ENCODE results near the gene ZNF462. TPM values are rescaled to one million over a fixed set of nuclear protein-coding genes. Genes with fewer than 3 reads are reported as not detected.
A peak's percentile ranks its signal among the peaks of the same experiment; 100 is the strongest.

ZNF462 gene
- polyA plus RNA-seq, 2 of the 4 experiments (the other 2 are of a cell fraction), result 2.4 to 3.9 TPM

DNA sequence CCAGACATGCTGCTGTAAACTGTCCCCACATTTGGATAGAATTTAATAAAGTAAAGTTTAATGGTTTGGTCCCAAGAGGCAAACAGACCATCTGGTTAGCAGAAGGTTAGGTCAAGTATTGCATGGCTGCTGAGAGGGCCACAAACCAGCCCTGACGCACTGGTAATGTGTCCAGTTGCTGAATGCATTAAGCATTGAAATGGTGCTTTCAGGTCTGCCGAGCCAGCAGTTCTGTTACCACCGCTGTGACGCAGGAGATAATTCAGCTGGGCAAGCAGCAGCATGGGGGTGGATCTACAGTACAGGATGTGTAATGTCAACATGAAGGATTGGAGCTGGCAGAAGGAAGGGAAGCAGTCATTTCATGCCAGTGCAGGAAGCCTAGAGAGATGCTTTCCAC is 16.0 kb downstream of the ZNF462 start:
- WGBS (ENCODE audit: missing lambda C conversion rate), result 24% methylated on average over 4 of the region's 4 CpGs
- ChIA-PET CTCF (interaction anchor here (0.5 to 2.5 kb wide), 3 partner anchors 10 to 188 kb away, joined by 3 to 7 read pairs (median 3); no protein-coding TSS in a partner anchor), POLR2A (no interaction called here)
- peak; percentile 73 for TF ChIP-seq MAFK (IDR thresholded peaks at IDR 0.05; ENCODE audit: partially characterized antibody)
- TF ChIP-seq NR3C1 (IDR thresholded peaks at IDR 0.05), result no peak
- TF ChIP-seq, protein P1, sequence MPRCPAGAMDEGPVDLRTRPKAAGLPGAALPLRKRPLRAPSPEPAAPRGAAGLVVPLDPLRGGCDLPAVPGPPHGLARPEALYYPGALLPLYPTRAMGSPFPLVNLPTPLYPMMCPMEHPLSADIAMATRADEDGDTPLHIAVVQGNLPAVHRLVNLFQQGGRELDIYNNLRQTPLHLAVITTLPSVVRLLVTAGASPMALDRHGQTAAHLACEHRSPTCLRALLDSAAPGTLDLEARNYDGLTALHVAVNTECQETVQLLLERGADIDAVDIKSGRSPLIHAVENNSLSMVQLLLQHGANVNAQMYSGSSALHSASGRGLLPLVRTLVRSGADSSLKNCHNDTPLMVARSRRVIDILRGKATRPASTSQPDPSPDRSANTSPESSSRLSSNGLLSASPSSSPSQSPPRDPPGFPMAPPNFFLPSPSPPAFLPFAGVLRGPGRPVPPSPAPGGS (IDR thresholded peaks at IDR 0.05), result no peak
- 0 out of 2 replicates have a peak, but pooled peaks have one; percentile 30 for TF ChIP-seq PBX3 (IDR thresholded peaks at IDR 0.05)
- peak; percentile 69 to 86; a peak in 5 of 6 replicates for ATAC-seq
- FAIRE-seq, result no peak
- no peaks in the 10 kb centered on the region for H3K9me3 ChIP-seq
- peak overlapping the region; percentile 36 for H3K4me2 ChIP-seq
- DNase-seq (ENCODE audit: low read depth in 1 of 2, low spot score in 1 of 2), result peak in 1 of 2 experiments; percentile 37
- no peak overlapping the region for H3K4me3 ChIP-seq
- H3K4me1 ChIP-seq, result peaks cover 40% of the 10 kb centered on the region
- peak overlapping the region in 1 of 2 experiments; percentile 44; a peak in 1 of 6 replicates for H3K27ac ChIP-seq

DNA sequence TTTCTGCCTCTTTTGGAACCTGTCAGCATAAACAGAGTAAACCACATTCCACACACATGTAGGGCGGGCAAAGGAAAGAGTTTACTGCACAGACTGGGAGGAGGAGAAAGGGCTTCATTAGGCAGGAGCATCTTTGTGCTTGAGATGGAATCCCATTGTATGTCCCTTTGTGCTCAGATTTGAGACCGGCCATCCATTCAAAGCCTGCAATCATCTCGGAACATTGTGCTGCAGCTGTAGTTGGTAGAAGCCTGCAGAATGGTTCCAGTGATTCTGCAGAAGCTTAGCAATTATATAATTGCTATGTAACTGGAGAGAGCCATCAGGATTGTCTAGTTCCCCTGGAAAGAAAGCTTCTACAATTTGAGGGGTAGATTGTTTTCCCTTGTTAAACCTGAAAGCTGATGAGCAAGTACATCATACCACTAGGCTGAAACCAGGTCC is 16.5 kb downstream of the ZNF462 start:
- H3K4me1 ChIP-seq, result peaks cover 41% of the 10 kb centered on the region
- H3K4me2 ChIP-seq, result 0 out of 3 replicates have a peak overlapping the region, but pooled peaks have one; percentile 36
- CTCF ChIA-PET, result interaction anchor here (0.5 to 2.5 kb wide), 3 partner anchors 10 to 188 kb away, joined by 3 to 7 read pairs (median 3); no protein-coding TSS in a partner anchor
- WGBS (ENCODE audit: missing lambda C conversion rate), result 91% methylated on average over 3 of the region's 3 CpGs
- no peaks in the 10 kb centered on the region for H3K9me3 ChIP-seq
- no peak for TF ChIP-seq KDM5A (IDR thresholded peaks at IDR 0.05)
- no peak for TF ChIP-seq JUNB (IDR thresholded peaks at IDR 0.05)
- no peak for TF ChIP-seq FOXS1 (CRISPR knock-in tag; IDR thresholded peaks at IDR 0.05)
- TF ChIP-seq RFX5 (IDR thresholded peaks at IDR 0.05), result no peak
- no peak for TF ChIP-seq CBX2 (IDR thresholded peaks at IDR 0.05; ENCODE audit: borderline replicate concordance, low read depth)
- TF ChIP-seq RCOR1 (IDR thresholded peaks at IDR 0.05; ENCODE audit: low read depth, low read length), result no peak
- POLR2A ChIA-PET, result no interaction called here
- peak overlapping the region in 1 of 2 experiments; percentile 44; a peak in 1 of 6 replicates for H3K27ac ChIP-seq
- ATAC-seq (0 out of 6 replicates have a peak, but pooled peaks of 1 of the 2 experiments have one; percentile 25), DNase-seq (ENCODE audit: low read depth in 1 of 2, low spot score in 1 of 2) (no peak), FAIRE-seq (no peak)
- H3K4me3 ChIP-seq, result no peak overlapping the region

GRCh38 chr9:106880081-106880480 is 17.1 kb downstream of the ZNF462 start:
- CTCF ChIA-PET, result interaction anchor here (0.9 to 2.5 kb wide), 3 partner anchors 9 to 275 kb away, joined by 3 to 7 read pairs (median 3); no protein-coding TSS in a partner anchor
- no peak overlapping the region for H3K4me2 ChIP-seq
- 94% methylated on average over 5 of the region's 5 CpGs for WGBS (ENCODE audit: missing lambda C conversion rate)
- POLR2A ChIA-PET, result no interaction called here
- H3K27ac ChIP-seq, result no peak overlapping the region; a peak in 1 of 6 replicates
- TF ChIP-seq RNF2 (IDR thresholded peaks at IDR 0.05; ENCODE audit: borderline replicate concordance, low read depth) (no peak), TP53 (CRISPR knock-in tag; IDR thresholded peaks at IDR 0.05) (no peak), HOXB5 (CRISPR knock-in tag; IDR thresholded peaks at IDR 0.05) (no peak), KDM1A (IDR thresholded peaks at IDR 0.05; ENCODE audit: low read depth) (no peak), NR3C1 (IDR thresholded peaks at IDR 0.05) (no peak), EP300 (IDR thresholded peaks at IDR 0.05) (no peak), HOXA7 (CRISPR knock-in tag; IDR thresholded peaks at IDR 0.05) (no peak), MAZ (IDR thresholded peaks at IDR 0.05; ENCODE audit: borderline replicate concordance, low read depth, low read length) (no peak), ZFP36 (IDR thresholded peaks at IDR 0.05; ENCODE audit: borderline replicate concordance, partially characterized antibody) (no peak), EHMT2 (IDR thresholded peaks at IDR 0.05; ENCODE audit: low read depth) (no peak), JUN (IDR thresholded peaks at IDR 0.05) (no peak)
- TF ChIP-seq, protein P1 (IDR thresholded peaks at IDR 0.05), result no peak
- H3K4me3 ChIP-seq, result no peak overlapping the region
- ATAC-seq (no peak; a peak in 1 of 6 replicates), DNase-seq (ENCODE audit: low read depth in 1 of 2, low spot score in 1 of 2) (no peak), FAIRE-seq (no peak)
- H3K4me1 ChIP-seq, result peaks cover 46% of the 10 kb centered on the region
- H3K9me3 ChIP-seq, result no peaks in the 10 kb centered on the region
